GM10266 (cell line): ENCODE data around the gene ZNF407.

Source experiments
- DNase-seq: peaks from one replicate; pipeline ENCODE4 v3.0.0; 2012; ENCODE audit errors: extremely low spot score
- CTCF ChIP-seq: IDR thresholded peaks from 2 replicates; pipeline ENCODE4 v1.5.1; 2012; ENCODE audit warnings: mild to moderate bottlenecking, low read depth; ENCODE audit not compliant: control insufficient read depth, insufficient read depth; ENCODE audit errors: missing control alignments

ZNF407 gene

GRCh38 chr18:74866577-74866976, 268.9 kb downstream of the ZNF407 start:
- DNase-seq = no peak
- TF ChIP-seq CTCF = no peak

DNA sequence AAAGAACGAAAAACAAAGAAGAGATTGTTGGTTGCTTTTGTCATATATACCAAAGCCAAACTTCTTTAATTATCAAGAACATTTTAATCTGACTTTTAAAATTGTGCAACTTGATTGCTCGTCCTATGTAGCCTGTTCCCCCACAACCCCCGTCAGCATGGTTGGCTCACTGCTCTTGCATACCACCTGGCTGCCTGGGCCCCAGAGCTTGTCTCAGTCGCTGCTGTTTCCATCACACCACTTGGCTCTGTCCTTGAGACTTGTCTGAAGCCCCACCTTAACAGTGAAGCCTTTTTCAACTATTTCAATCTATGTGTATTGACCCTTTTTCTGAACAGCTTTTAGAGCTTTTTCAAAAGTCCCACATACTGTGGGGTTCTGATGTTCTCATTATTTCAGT, 270.8 kb downstream of the ZNF407 start:
- DNase-seq = no peak
- TF ChIP-seq CTCF = no peak

DNA sequence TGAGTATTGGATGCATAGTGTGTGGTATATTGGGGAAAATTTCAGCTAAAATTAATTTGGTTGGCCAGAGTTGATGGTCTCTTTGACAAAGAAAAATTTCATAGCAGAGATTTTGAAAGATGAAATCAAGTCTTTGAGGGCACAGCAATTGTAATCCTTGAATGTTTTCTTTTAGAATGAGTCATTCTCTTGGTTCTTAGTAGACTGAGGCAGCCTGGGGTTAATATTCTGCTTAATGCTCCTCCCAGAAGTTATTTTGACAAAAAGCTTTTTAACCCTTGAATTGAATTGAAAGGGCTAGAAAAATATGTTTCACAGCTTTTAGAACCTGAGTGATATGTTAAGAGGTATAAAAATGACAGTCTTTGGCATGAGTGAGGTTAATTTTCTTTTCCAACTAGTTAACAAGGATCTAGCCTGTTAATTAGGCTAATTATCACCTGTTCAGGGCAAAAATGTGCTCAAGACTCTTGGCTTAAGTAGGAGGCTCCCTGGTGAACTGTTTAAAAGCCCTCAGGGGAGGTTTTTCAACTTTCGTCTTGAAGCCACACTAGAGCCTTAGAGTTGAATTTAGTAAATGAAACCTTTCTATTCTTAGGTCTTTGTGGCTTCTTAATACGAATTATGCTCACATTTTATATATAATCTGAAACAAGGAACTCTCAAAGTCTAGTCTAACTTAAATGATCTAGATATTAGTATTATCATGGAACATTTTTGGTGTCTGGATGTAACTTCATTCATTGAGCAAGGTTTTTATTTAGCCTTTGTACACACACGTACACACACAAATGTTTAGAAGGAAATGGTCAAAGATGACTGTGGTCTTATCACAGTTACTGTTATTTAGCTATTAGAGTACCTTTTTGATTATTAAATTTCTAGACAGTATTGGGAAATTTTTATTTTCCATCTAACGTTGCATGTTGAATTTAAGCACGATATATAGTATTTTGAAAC, 272.5 kb downstream of the ZNF407 start:
- peak; percentile 36 for DNase-seq
- no peak for TF ChIP-seq CTCF

- no peak for TF ChIP-seq CTCF
- DNase-seq = no peak
Measured at GRCh38 chr18:74870950-74871349, 273.3 kb downstream of the ZNF407 start.

- no peak for TF ChIP-seq CTCF
- DNase-seq = no peak
Measured at GRCh38 chr18:74873629-74874028, 276.0 kb downstream of the ZNF407 start.

- no peak for TF ChIP-seq CTCF
- DNase-seq = no peak
Measured at GRCh38 chr18:74874351-74874750, 276.7 kb downstream of the ZNF407 start.

DNA sequence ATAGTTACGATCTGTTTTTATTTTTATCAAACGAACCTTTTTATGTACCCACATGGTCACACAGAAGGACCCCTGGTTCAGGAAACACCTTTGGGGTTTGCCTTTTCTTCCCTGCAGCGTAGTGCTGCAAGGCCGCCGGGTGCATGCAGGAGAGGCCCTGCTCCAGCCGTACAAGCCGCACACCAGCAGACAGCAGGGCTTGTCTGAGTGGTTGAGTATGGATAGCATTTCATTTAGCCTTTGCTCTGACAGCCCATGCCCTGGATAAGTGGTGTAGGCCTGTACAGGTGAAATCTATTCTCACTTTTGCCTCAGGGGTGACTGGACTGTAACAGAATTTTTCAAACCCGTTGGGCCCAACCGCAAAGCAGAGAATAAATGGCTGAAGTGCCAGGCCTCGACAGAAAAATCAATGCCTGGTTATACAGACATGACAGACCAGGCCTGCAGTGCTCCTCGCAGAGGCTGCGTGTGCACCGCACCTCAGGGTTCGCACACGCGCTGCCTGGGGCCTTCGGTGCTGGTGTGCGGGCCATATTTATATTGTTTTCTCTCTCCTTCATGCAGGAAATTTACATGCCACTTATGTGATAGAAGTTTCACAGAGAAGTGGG, 279.1 kb downstream of the ZNF407 start:
- no peak for TF ChIP-seq CTCF
- DNase-seq = no peak
